Osteocyte (in vitro differentiated cells): Measurements from ENCODE around the gene HCRT. TPM values are rescaled to one million over a fixed set of nuclear protein-coding genes. Genes with fewer than 3 reads are reported as not detected.

Experiments
- DNase-seq: peaks from one replicate; pipeline ENCODE4 v3.0.0; 2021; ENCODE audit warnings: mixed read lengths; ENCODE audit not compliant: unreplicated experiment; ENCODE audit errors: extremely low spot score
- H3K27ac Mint-ChIP-seq: one replicate; pipeline ENCODE4 v1.8.0; 2021; ENCODE audit warnings: mild to moderate bottlenecking, mixed read lengths; ENCODE audit not compliant: unreplicated experiment
- H3K27me3 Mint-ChIP-seq: one replicate; pipeline ENCODE4 v1.8.0; 2021; ENCODE audit warnings: mixed read lengths; ENCODE audit not compliant: unreplicated experiment
- H3K36me3 Mint-ChIP-seq: one replicate; pipeline ENCODE4 v1.8.0; 2021; ENCODE audit warnings: mixed read lengths; ENCODE audit not compliant: unreplicated experiment
- H3K4me1 Mint-ChIP-seq: one replicate; pipeline ENCODE4 v1.8.0; 2021; ENCODE audit warnings: mixed read lengths; ENCODE audit not compliant: unreplicated experiment
- H3K4me3 Mint-ChIP-seq: one replicate; pipeline ENCODE4 v1.8.0; 2021; ENCODE audit warnings: mild to moderate bottlenecking, moderate library complexity, mixed read lengths; ENCODE audit not compliant: unreplicated experiment
- H3K9me3 Mint-ChIP-seq: one replicate; pipeline ENCODE4 v1.8.0; 2021; ENCODE audit warnings: mixed read lengths; ENCODE audit not compliant: unreplicated experiment
- total RNA-seq: library from RNA; stranded (reverse); gene quantifications from 2 replicates; pipeline ENCODE4 v1.2.1, GENCODE V29; 2021
- TF ChIP-seq, protein P1 (sequence below): fragments of 200-600 bp; sonication (generic); IDR thresholded peaks from 2 replicates; pipeline ENCODE4 v1.5.0; 2021; ENCODE audit warnings: antibody characterized with exemption, mild to moderate bottlenecking, moderate library complexity

HCRT gene
- total RNA-seq, 1 donor from 2014 or later = not detected

DNA sequence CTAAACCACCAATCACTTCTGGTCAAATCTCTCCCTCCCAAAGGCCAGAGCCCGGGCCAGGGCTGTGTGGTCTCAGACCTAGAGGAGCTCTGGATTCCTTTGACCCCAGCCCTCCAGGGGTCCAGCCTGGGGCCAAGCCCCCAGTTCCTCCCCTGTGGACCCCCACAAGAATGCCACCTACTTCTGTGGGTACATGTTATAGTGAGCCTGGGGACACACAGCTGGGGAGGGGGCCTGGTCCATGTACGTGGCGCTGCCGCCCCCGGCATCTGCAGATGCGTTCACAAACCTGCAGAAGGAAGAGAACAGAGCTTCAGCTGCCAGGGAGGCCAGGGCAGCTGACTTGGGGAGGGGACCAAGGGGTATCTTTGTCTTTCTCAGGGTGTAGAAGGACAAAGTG lies 16.9 kb upstream of the HCRT start:
- TF ChIP-seq, protein P1, sequence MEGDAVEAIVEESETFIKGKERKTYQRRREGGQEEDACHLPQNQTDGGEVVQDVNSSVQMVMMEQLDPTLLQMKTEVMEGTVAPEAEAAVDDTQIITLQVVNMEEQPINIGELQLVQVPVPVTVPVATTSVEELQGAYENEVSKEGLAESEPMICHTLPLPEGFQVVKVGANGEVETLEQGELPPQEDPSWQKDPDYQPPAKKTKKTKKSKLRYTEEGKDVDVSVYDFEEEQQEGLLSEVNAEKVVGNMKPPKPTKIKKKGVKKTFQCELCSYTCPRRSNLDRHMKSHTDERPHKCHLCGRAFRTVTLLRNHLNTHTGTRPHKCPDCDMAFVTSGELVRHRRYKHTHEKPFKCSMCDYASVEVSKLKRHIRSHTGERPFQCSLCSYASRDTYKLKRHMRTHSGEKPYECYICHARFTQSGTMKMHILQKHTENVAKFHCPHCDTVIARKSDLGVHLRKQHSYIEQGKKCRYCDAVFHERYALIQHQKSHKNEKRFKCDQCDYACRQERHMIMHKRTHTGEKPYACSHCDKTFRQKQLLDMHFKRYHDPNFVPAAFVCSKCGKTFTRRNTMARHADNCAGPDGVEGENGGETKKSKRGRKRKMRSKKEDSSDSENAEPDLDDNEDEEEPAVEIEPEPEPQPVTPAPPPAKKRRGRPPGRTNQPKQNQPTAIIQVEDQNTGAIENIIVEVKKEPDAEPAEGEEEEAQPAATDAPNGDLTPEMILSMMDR = no peak
- Mint-ChIP-seq H3K4me1 (no peaks in the 10 kb centered on the region), H3K4me3 (no peak overlapping the region), H3K27ac (no peak overlapping the region), H3K27me3 (no peaks in the 10 kb centered on the region), H3K9me3 (no peaks in the 10 kb centered on the region), H3K36me3 (peaks cover 28% of the 10 kb centered on the region)
- no peak for DNase-seq

DNA sequence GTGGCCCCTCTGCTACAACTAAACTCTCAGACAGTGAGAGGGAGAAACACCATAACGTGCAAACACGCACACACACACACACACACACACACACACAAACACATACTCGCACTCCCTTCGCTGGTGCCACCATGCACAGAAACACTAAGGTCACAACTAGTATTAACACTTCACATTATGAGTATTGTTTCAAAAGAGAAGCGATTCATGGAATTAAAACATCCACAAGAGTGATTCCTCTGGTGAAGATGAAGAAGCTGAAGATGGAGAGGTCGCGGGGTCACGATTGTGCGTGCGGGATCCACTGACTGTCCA lies 16.2 kb upstream of the HCRT start:
- no peaks in the 10 kb centered on the region for H3K4me1 Mint-ChIP-seq
- no peak overlapping the region for H3K27ac Mint-ChIP-seq
- TF ChIP-seq, protein P1 = no peak
- no peaks in the 10 kb centered on the region for H3K9me3 Mint-ChIP-seq
- H3K27me3 Mint-ChIP-seq = no peaks in the 10 kb centered on the region
- no peak overlapping the region for H3K4me3 Mint-ChIP-seq
- no peak for DNase-seq
- peaks cover 25% of the 10 kb centered on the region for H3K36me3 Mint-ChIP-seq

DNA sequence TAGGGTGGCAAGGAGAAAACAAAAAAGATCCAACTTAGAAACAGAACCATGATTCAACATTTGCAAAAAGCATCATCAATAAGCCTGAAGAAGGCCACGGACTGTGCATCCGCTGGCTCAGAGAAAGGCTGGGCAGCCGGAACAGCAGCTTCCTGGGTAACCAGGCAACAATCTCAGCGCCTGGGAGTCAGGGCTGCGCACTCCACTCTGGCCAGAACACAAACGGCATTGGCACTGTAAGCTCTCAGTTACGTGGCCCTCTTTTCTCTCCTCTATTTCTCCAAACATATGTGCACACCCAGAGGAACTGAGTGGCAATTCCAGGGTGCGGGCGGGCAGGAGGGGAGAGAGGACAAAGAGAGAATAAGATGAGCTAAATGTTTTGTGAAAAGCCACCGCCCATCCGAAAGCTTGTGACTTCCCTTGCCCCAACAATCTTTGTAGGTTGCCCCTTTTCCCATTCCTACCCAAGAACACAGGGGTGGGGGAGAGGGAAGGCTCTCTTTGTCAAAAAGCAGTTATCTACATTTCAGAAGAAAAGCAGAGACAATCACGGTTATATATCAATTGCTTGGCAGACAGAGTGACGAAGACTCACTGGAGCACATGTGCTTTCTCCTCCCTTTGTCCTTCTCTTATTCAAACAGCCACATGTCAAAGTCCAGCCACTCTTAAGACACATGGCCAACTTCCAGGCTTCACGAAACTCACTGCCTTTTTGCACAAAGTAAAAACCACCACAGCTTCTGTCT lies 15.6 kb upstream of the HCRT start:
- H3K4me3 Mint-ChIP-seq = no peak overlapping the region
- peaks cover 25% of the 10 kb centered on the region for H3K36me3 Mint-ChIP-seq
- DNase-seq = no peak
- no peaks in the 10 kb centered on the region for H3K4me1 Mint-ChIP-seq
- TF ChIP-seq, protein P1 = no peak
- H3K9me3 Mint-ChIP-seq = no peaks in the 10 kb centered on the region
- H3K27me3 Mint-ChIP-seq = no peaks in the 10 kb centered on the region
- H3K27ac Mint-ChIP-seq = no peak overlapping the region

DNA sequence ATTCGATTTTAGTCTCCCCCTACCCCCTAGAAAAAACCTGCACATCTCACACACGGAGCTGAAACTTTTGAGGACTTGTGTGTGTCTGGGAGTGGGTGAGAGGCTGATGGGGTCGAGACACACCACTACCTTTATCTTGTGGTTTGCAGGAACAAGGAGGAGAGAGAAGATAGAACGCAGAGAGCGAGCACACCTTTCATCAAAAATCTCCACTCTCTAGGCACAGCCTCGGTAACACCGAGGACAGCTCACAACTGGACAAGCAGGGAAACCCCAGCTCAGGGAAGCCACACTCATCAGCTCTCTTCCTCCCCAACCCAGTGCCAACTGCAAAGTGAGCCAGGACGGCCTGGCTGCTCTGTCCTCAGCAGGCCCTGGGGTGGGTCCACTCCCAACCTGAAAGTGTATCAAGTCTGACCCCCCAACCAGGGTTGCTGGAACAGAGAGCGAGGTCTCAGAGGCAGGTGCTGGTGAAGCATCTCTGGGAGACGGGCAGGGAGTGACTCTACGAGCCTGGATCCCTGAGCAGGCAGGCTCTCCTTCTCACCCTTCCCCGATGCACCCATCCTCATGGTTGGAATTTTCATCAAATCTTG lies 14.3 kb upstream of the HCRT start:
- no peak overlapping the region for H3K4me3 Mint-ChIP-seq
- TF ChIP-seq, protein P1 = no peak
- peaks cover under 1% of the 10 kb centered on the region for H3K4me1 Mint-ChIP-seq

DNA sequence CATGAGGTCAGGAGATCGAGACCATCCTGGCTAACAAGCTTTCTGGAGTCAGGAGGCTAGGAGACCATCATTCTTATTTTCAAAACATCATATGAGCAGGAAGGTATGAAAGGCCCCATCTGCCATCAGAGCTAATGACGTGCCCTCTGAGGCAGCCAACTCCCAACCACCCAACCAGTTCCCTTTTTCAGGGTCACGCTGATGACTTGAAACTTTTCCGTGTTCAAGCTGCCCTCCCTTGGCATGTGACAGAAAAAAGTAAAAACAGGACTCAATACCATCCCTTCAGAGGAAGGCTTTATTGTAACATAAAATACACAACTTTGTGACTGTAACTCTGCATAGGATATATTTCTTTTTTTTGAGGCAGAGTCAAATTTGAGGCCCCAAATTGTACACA lies 13.6 kb upstream of the HCRT start:
- Mint-ChIP-seq H3K27ac (no peak overlapping the region), H3K4me3 (no peak overlapping the region), H3K27me3 (no peaks in the 10 kb centered on the region), H3K4me1 (peaks cover 4% of the 10 kb centered on the region), H3K9me3 (no peaks in the 10 kb centered on the region), H3K36me3 (peaks cover 15% of the 10 kb centered on the region)
- TF ChIP-seq, protein P1 = no peak
- DNase-seq = no peak

More for the DNA sequence above, 14.3 kb upstream of the HCRT start:
- no peak for DNase-seq
- Mint-ChIP-seq H3K36me3 (peaks cover 19% of the 10 kb centered on the region), H3K9me3 (no peaks in the 10 kb centered on the region), H3K27me3 (no peaks in the 10 kb centered on the region), H3K27ac (no peak overlapping the region)
